Trophoblast cell (in vitro differentiated cells and primary cell): ENCODE measurements around the gene ANTXR1.

Source experiments
- DNase-seq, 2 donors: peaks; one replicate each; pipeline ENCODE4 v3.0.0-alpha.2; 2016
- H2AFZ ChIP-seq: 2 replicates; pipeline ENCODE4 v1.6.1; 2013; ENCODE audit warnings: low read length, moderate library complexity, mild to moderate bottlenecking; ENCODE audit not compliant: insufficient read depth, poor library complexity
- H2AK5ac ChIP-seq: 2 replicates; pipeline ENCODE4 v1.6.1; 2013; ENCODE audit warnings: mild to moderate bottlenecking, low read length
- H2BK120ac ChIP-seq: 2 replicates; pipeline ENCODE4 v1.6.1; 2013; ENCODE audit warnings: low read length, mild to moderate bottlenecking, moderate library complexity; ENCODE audit not compliant: insufficient read depth, poor library complexity
- H2BK12ac ChIP-seq: 2 replicates; pipeline ENCODE4 v1.6.1; 2013; ENCODE audit warnings: mild to moderate bottlenecking, low read length, moderate library complexity
- H2BK5ac ChIP-seq: 2 replicates; pipeline ENCODE4 v1.6.1; 2013; ENCODE audit warnings: low read length, low read depth, moderate library complexity, mild to moderate bottlenecking; ENCODE audit not compliant: poor library complexity
- H3K14ac ChIP-seq: 2 replicates; pipeline ENCODE4 v1.6.1; 2013; ENCODE audit warnings: mild to moderate bottlenecking, low read length
- H3K18ac ChIP-seq: 2 replicates; pipeline ENCODE4 v1.6.1; 2013; ENCODE audit warnings: mild to moderate bottlenecking, low read length
- H3K23ac ChIP-seq: 2 replicates; pipeline ENCODE4 v1.6.1; 2013; ENCODE audit warnings: low read length
- H3K27ac ChIP-seq: 2 replicates; pipeline ENCODE4 v1.5.1; 2013; ENCODE audit warnings: low read depth, mild to moderate bottlenecking, inconsistent platforms, low read length, moderate library complexity
- H3K27me3 ChIP-seq: 2 replicates; pipeline ENCODE4 v1.6.1; 2013; ENCODE audit warnings: inconsistent platforms, mild to moderate bottlenecking, low read length, moderate library complexity; ENCODE audit not compliant: insufficient read depth
- H3K36me3 ChIP-seq, 2 experiments: 1 replicate in 1 of 2; 2 replicates in 1 of 2; pipeline ENCODE4 v1.6.1; 2013; ENCODE audit warnings: low read length in 2 of 2, mild to moderate bottlenecking in 2 of 2, moderate library complexity in 1 of 2; ENCODE audit not compliant: insufficient read depth in 2 of 2, control insufficient read depth in 1 of 2
- H3K4ac ChIP-seq: 2 replicates; pipeline ENCODE4 v1.6.1; 2013; ENCODE audit warnings: low read depth, mild to moderate bottlenecking, low read length, moderate library complexity
- H3K4me1 ChIP-seq, 2 experiments: 1 replicate in 1 of 2; 2 replicates in 1 of 2; pipeline ENCODE4 v1.6.1; 2013; ENCODE audit warnings: low read length in 2 of 2, mild to moderate bottlenecking in 2 of 2, moderate library complexity in 1 of 2; ENCODE audit not compliant: insufficient read depth in 2 of 2, control insufficient read depth in 1 of 2
- H3K4me2 ChIP-seq: 2 replicates; pipeline ENCODE4 v1.6.1; 2013; ENCODE audit warnings: inconsistent platforms, mild to moderate bottlenecking, low read length, moderate library complexity
- H3K4me3 ChIP-seq: 2 replicates; pipeline ENCODE4 v1.5.1; 2013; ENCODE audit warnings: mild to moderate bottlenecking, low read depth, low read length, inconsistent platforms
- H3K79me1 ChIP-seq: one replicate; pipeline ENCODE4 v1.6.1; 2013; ENCODE audit warnings: low read length
- H3K79me2 ChIP-seq: 2 replicates; pipeline ENCODE4 v1.6.1; 2013; ENCODE audit warnings: low read length, mild to moderate bottlenecking; ENCODE audit not compliant: control insufficient read depth, insufficient read depth, poor library complexity
- H3K9ac ChIP-seq: 2 replicates; pipeline ENCODE4 v1.6.1; 2013; ENCODE audit warnings: mild to moderate bottlenecking, low read length
- H3K9me3 ChIP-seq: 2 replicates; pipeline ENCODE4 v1.6.1; 2013; ENCODE audit warnings: low read depth, mild to moderate bottlenecking, control low read depth, inconsistent platforms, low read length; ENCODE audit not compliant: insufficient read depth
- H4K12ac ChIP-seq: 2 replicates; pipeline ENCODE4 v1.6.1; 2013; ENCODE audit warnings: low read depth, mild to moderate bottlenecking, low read length, moderate library complexity
- H4K8ac ChIP-seq: 2 replicates; pipeline ENCODE4 v1.6.1; 2013; ENCODE audit warnings: low read depth, mild to moderate bottlenecking, low read length, moderate library complexity
- H4K91ac ChIP-seq: one replicate; pipeline ENCODE4 v1.6.1; 2013; ENCODE audit warnings: low read depth, mild to moderate bottlenecking, low read length, moderate library complexity
- WGBS: extraction: QIAGEN DNeasy Blood & Tissue Kit; methylation state at CpG from one replicate; pipeline ENCODE4 v1.1.7; 2013; ENCODE audit warnings: missing lambda C conversion rate; ENCODE audit not compliant: insufficient read length, insufficient coverage; ENCODE audit errors: extremely low coverage; 5-methylcytosine and 5-hydroxymethylcytosine counted together

Gene ANTXR1

GRCh38 chr2:69057660-69058059, 44.7 kb downstream of the ANTXR1 start:
- Histone ChIP-seq H3K36me3 (no peaks in the 10 kb centered on the region), H3K14ac (no peak overlapping the region), H4K12ac (no peak overlapping the region), H2AFZ (no peak overlapping the region), H3K4me2 (no peak overlapping the region), H3K79me2 (no peaks in the 10 kb centered on the region), H3K4ac (no peak overlapping the region), H3K4me3 (no peak overlapping the region), H3K9me3 (no peaks in the 10 kb centered on the region), H3K4me1 (no peaks in the 10 kb centered on the region), H2BK5ac (no peak overlapping the region), H2AK5ac (no peak overlapping the region), H3K9ac (no peak overlapping the region), H3K18ac (no peak overlapping the region), H2BK12ac (no peak overlapping the region), H3K79me1 (no peaks in the 10 kb centered on the region), H3K27ac (no peak overlapping the region), H3K23ac (no peak overlapping the region), H3K27me3 (no peaks in the 10 kb centered on the region), H4K91ac (no peak overlapping the region), H4K8ac (no peak overlapping the region), H2BK120ac (no peak overlapping the region)
- DNase-seq, result no peak
- no CpG with 5 or more reads among the region's 3 CpGs for WGBS

DNA sequence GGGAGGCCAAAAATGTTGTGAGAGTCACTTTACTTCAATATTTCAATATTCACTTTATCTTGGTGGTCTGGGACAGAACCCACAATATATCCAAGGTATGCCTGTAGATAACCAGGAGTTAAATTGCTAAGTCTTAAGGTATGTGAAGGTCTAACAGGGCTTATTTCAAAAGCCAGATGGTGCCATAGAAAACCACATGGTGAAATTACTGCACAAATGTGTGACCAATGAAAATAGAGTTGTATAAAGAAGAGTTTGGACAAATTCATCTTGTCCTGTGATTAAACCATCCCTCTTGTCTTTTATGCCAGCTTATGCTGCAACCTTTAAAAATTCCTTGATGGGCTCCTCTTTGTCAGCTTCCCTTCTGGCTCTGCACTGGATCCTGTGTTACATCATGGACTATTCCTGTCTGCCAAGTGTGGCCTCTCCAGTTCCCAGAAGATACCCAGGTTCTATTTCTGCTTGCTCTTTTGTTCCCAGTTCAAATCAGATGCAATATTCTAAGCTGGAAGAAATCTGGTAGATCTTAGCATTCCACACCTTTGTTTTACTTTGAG, 46.8 kb downstream of the ANTXR1 start:
- Histone ChIP-seq H3K27ac (no peak overlapping the region), H3K4me2 (no peak overlapping the region), H2AFZ (no peak overlapping the region), H4K8ac (no peak overlapping the region), H3K4ac (no peak overlapping the region), H3K18ac (no peak overlapping the region), H2BK5ac (no peak overlapping the region), H2BK120ac (no peak overlapping the region), H3K14ac (no peak overlapping the region), H3K23ac (no peak overlapping the region), H2BK12ac (no peak overlapping the region), H4K91ac (no peak overlapping the region), H3K79me2 (no peaks in the 10 kb centered on the region), H3K27me3 (no peaks in the 10 kb centered on the region), H3K9ac (no peak overlapping the region), H3K4me3 (no peak overlapping the region), H2AK5ac (no peak overlapping the region), H4K12ac (no peak overlapping the region), H3K79me1 (no peaks in the 10 kb centered on the region), H3K36me3 (no peaks in the 10 kb centered on the region), H3K9me3 (no peaks in the 10 kb centered on the region), H3K4me1 (no peaks in the 10 kb centered on the region)
- DNase-seq, result no peak

- H4K8ac ChIP-seq, result no peak overlapping the region
- no peak overlapping the region for H3K18ac ChIP-seq
- no peak overlapping the region for H3K4me3 ChIP-seq
- no peak overlapping the region for H2BK5ac ChIP-seq
- no peak overlapping the region for H4K91ac ChIP-seq
- H3K79me2 ChIP-seq, result no peaks in the 10 kb centered on the region
- H3K14ac ChIP-seq, result no peak overlapping the region
- no peaks in the 10 kb centered on the region for H3K27me3 ChIP-seq
- H3K9ac ChIP-seq, result no peak overlapping the region
- H3K9me3 ChIP-seq, result no peaks in the 10 kb centered on the region
- H3K4ac ChIP-seq, result no peak overlapping the region
- no peak overlapping the region for H2BK12ac ChIP-seq
- H3K36me3 ChIP-seq, result no peaks in the 10 kb centered on the region
- H3K27ac ChIP-seq, result no peak overlapping the region
- no peak overlapping the region for H3K23ac ChIP-seq
- no peak overlapping the region for H3K4me2 ChIP-seq
- no peak for DNase-seq
- no peak overlapping the region for H4K12ac ChIP-seq
- H2AK5ac ChIP-seq, result no peak overlapping the region
- no peaks in the 10 kb centered on the region for H3K79me1 ChIP-seq
- no peaks in the 10 kb centered on the region for H3K4me1 ChIP-seq
- H2AFZ ChIP-seq, result no peak overlapping the region
- no peak overlapping the region for H2BK120ac ChIP-seq
These were observed 48.0 kb downstream of the ANTXR1 start for GRCh38 chr2:69060938-69061501.

DNA sequence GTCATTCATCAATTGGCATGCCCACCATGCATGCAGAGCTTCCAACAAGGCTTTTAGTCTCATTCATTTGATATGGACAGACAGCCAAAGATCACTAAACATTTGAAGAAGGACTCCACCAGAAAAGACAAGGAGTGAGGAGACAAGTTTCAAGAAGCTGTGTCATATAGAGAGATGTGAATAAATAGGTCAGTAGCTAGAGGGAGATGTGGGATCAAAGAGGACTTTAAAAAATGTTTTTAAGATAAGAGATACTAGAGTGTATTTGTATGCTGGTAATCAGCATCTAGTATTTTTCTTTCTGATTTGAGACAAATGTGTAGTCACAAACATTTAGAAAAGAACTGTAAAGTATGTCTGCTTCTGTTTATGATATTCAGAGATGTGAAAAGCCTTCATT, 48.5 kb downstream of the ANTXR1 start:
- no peaks in the 10 kb centered on the region for H3K79me1 ChIP-seq
- no peak overlapping the region for H3K18ac ChIP-seq
- H3K27me3 ChIP-seq, result no peaks in the 10 kb centered on the region
- no peaks in the 10 kb centered on the region for H3K36me3 ChIP-seq
- H3K4me2 ChIP-seq, result no peak overlapping the region
- H3K27ac ChIP-seq, result no peak overlapping the region
- no peak overlapping the region for H3K23ac ChIP-seq
- H2BK5ac ChIP-seq, result no peak overlapping the region
- no peak overlapping the region for H2BK120ac ChIP-seq
- H2AFZ ChIP-seq, result no peak overlapping the region
- H3K79me2 ChIP-seq, result no peaks in the 10 kb centered on the region
- no peak overlapping the region for H4K8ac ChIP-seq
- no peaks in the 10 kb centered on the region for H3K4me1 ChIP-seq
- no peak overlapping the region for H2AK5ac ChIP-seq
- no peak overlapping the region for H3K14ac ChIP-seq
- no peak overlapping the region for H3K4ac ChIP-seq
- no peak overlapping the region for H3K4me3 ChIP-seq
- H2BK12ac ChIP-seq, result no peak overlapping the region
- no peak for DNase-seq
- no peak overlapping the region for H3K9ac ChIP-seq
- no peak overlapping the region for H4K12ac ChIP-seq
- H4K91ac ChIP-seq, result no peak overlapping the region
- H3K9me3 ChIP-seq, result no peaks in the 10 kb centered on the region
